H1 (cell line): ENCODE measurements around the gene RRAS. TPM values are rescaled to one million over a fixed set of nuclear protein-coding genes. Genes with fewer than 3 reads are reported as not detected.

Experiments
- CTCF ChIP-seq, 3 experiments: IDR thresholded peaks; 1 replicate in 2 of 3; 2 replicates in 1 of 3; pipeline versions ENCODE4 v1.5.1 to v1.6.1; 2011; ENCODE audit warnings: low read length in 3 of 3, mild to moderate bottlenecking in 3 of 3, inconsistent platforms in 2 of 3, low read depth in 1 of 3, moderate library complexity in 1 of 3; ENCODE audit not compliant: insufficient read depth in 1 of 3; ENCODE audit errors: control extremely low read depth in 1 of 3
- RXRA ChIP-seq: IDR thresholded peaks from 2 replicates; pipeline ENCODE4 v1.6.1; 2011; ENCODE audit warnings: low read depth, mild to moderate bottlenecking, low read length, moderate library complexity; ENCODE audit not compliant: insufficient read depth
- polyA plus RNA-seq, 7 experiments: library from polyadenylated mRNA; depleted of rRNA in 3 of 7; stranded (reverse) in 5 of 7; unstranded in 2 of 7; fragments of >200 nt in 5 of 7; fragments of 200-250 nt in 2 of 7; gene quantifications; 1 replicate in 5 of 7; 2 replicates in 1 of 7; 4 replicates in 1 of 7; pipeline versions ENCODE4 v1.2.1 to v1.2.3, GENCODE V29; 2011 to 2013; ENCODE audit warnings: missing spikeins in 2 of 7, mixed read lengths in 2 of 7
- total RNA-seq: library from RNA; stranded (reverse); fragmentation: NEBNext Ultra II Directional; extraction: Animal tissue kit (Norgen Biotek cat#: 25700); gene quantifications from 2 replicates; pipeline ENCODE4 v1.2.1, GENCODE V29; 2021

RRAS gene
- total and polyA plus RNA-seq, 2 of the 8 experiments (the other 6 are each of a cell fraction or from before 2014, with no cell fraction given): 17.7 to 49.1 TPM

GRCh38 chr19:49687150-49687549, 47.2 kb upstream of the RRAS start (continued):
- no peak for TF ChIP-seq CTCF (IDR thresholded peaks at IDR 0.05; ENCODE audit: control extremely low read depth in 1 of 3, insufficient read depth in 1 of 3, low read depth in 1 of 3, low read length in 3 of 3)
- no peak for TF ChIP-seq RXRA
